GM06990 (cell line): ENCODE data around the gene SLC22A4.
A peak's percentile ranks its signal among the peaks of the same experiment; 100 is the strongest.

Experiments
- DNase-seq: peaks from one replicate; pipeline ENCODE4 v3.0.0-alpha.2; 2011; ENCODE audit not compliant: insufficient read length; ENCODE audit errors: extremely low read depth
- H3K27me3 ChIP-seq: replicated peaks from 2 replicates; pipeline ENCODE4 v1.6.0; 2011; ENCODE audit warnings: low read length; ENCODE audit not compliant: control insufficient read depth, insufficient read depth
- H3K36me3 ChIP-seq: 2 replicates; pipeline ENCODE4 v1.5.1; 2011; ENCODE audit warnings: low read length; ENCODE audit not compliant: control insufficient read depth, insufficient read depth
- H3K4me3 ChIP-seq: replicated peaks from 2 replicates; pipeline ENCODE4 v1.5.1; 2011; ENCODE audit warnings: low read depth, mild to moderate bottlenecking, control low read depth, low read length
- TF ChIP-seq, protein P1 (sequence below): IDR thresholded peaks from 2 replicates; pipeline ENCODE4 v1.5.1; 2011; ENCODE audit warnings: low read length, control low read depth, mild to moderate bottlenecking, inconsistent platforms; ENCODE audit not compliant: insufficient read depth, poor library complexity, severe bottlenecking

Gene SLC22A4

DNA sequence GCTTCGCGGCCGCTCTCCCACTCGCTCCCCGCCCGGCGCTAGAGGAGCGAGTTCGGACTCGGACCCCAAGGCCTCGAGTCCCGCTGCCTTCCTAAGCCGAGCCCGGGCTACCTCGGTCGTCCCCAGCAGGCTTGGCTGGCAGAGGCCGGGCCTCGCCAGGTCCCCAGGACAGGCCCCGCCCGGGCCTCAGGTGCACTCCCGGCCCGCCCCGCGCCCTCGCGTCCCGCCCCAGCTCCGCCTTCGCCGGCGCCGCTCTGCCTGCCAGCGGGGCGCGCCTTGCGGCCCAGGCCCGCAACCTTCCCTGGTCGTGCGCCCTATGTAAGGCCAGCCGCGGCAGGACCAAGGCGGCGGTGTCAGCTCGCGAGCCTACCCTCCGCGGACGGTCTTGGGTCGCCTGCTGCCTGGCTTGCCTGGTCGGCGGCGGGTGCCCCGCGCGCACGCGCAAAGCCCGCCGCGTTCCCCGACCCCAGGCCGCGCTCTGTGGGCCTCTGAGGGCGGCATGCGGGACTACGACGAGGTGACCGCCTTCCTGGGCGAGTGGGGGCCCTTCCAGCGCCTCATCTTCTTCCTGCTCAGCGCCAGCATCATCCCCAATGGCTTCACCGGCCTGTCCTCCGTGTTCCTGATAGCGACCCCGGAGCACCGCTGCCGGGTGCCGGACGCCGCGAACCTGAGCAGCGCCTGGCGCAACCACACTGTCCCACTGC is 75.4 kb downstream of the SLC22A4 start, which contains the start of gene SLC22A5:
Gene SLC22A5, plus strand, starts transcription at position 237 of the 707 bp plus-strand sequence. Its CDS starts 263 bp downstream, at position 500.
- TF ChIP-seq, protein P1, sequence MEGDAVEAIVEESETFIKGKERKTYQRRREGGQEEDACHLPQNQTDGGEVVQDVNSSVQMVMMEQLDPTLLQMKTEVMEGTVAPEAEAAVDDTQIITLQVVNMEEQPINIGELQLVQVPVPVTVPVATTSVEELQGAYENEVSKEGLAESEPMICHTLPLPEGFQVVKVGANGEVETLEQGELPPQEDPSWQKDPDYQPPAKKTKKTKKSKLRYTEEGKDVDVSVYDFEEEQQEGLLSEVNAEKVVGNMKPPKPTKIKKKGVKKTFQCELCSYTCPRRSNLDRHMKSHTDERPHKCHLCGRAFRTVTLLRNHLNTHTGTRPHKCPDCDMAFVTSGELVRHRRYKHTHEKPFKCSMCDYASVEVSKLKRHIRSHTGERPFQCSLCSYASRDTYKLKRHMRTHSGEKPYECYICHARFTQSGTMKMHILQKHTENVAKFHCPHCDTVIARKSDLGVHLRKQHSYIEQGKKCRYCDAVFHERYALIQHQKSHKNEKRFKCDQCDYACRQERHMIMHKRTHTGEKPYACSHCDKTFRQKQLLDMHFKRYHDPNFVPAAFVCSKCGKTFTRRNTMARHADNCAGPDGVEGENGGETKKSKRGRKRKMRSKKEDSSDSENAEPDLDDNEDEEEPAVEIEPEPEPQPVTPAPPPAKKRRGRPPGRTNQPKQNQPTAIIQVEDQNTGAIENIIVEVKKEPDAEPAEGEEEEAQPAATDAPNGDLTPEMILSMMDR = no peak
- no peaks in the 10 kb centered on the region for H3K27me3 ChIP-seq
- no peaks in the 10 kb centered on the region for H3K36me3 ChIP-seq
- DNase-seq = peak; percentile 85
- H3K4me3 ChIP-seq = peak within 1 kb of the TSS; percentile 56

DNA sequence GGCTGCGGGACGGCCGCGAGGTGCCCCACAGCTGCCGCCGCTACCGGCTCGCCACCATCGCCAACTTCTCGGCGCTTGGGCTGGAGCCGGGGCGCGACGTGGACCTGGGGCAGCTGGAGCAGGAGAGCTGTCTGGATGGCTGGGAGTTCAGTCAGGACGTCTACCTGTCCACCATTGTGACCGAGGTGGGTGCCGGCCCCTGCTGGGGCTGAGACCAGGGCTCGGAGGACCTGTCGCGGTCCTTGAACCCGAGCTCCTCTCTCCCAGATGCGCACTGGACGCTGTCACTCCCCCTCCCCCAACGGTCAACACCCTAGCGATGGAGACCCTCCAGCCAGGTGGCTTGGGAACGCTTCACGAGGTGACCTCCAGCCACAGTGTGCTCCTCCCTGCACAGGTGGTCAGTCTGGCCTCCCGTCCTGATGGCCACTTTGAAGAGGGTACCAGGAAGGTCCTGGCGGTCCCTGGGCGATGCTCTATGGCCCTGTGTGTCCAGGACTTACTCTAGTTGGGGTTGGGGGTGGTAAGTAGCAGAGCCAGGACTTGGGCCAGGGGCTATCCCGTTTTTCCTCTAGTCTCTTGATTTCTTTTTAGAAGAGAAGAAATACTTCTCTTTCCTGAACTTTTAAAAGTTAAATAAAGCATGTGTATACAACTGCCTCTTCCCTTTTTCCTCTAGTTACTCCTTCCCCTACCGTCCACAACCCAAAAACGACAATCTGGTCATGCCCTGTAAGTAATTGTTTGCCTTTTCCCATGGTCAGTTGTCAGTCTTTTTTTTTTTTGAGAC is 76.2 kb downstream of the SLC22A4 start:
- H3K36me3 ChIP-seq = no peaks in the 10 kb centered on the region
- TF ChIP-seq, protein P1 = no peak
- DNase-seq = no peak
- no peaks in the 10 kb centered on the region for H3K27me3 ChIP-seq
- peak overlapping the region; percentile 56 for H3K4me3 ChIP-seq

DNA sequence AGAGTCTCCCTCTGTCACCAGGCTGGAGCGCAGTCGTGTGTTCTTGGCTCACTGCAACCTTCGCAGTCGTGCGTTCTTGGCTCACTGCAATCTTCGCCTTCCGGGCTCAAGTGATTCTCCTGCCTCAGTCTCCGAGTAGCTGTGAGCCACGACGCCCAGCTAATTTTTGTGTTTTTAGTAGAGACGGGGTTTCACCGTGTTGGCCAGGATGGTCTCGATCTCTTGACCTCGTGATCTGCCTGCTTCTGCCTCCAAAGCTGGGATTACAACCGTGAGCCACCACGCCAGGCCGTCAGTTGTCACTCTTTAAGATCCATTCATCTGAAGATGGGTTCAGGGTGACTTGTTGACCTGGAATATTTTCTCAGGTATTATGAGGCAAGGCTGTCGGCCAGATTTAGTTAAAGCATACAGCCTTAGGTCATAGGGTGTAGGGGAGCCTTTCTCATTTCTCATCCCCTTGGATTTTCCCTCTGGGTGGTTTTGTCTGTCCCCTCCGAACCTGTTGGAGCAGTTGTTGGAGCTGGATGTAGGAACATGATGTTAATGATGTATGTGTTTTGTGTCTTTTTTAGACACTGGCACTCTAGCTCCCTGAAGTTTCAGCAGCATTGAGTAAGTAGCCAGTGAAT is 76.9 kb downstream of the SLC22A4 start:
- DNase-seq = no peak
- H3K27me3 ChIP-seq = no peaks in the 10 kb centered on the region
- TF ChIP-seq, protein P1 = no peak
- H3K36me3 ChIP-seq = no peaks in the 10 kb centered on the region
- H3K4me3 ChIP-seq = no peak overlapping the region

DNA sequence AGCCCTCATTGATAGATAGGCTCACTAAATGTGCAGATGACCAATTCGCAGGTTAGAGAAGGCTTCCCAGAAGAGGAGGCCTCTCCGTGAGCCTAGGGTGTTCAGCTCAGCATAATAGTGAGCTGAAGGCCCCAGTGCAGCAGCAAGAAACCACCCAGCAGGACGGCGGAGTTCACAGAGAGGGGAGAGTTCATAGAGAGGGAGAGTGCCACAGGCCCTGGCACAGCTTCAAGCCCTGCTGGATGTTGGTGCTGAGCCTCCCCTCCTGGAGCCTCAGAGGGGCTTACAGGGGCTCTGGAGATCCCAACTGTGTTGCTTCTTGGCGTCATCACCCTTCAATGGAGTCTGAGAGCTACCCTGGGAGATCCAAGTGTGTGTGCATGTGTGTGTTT is 77.4 kb downstream of the SLC22A4 start:
- Histone ChIP-seq H3K4me3 (no peak overlapping the region), H3K36me3 (no peaks in the 10 kb centered on the region), H3K27me3 (no peaks in the 10 kb centered on the region)
- TF ChIP-seq, protein P1 = no peak
- DNase-seq = no peak

- no peak for DNase-seq
- no peaks in the 10 kb centered on the region for H3K27me3 ChIP-seq
- no peak overlapping the region for H3K4me3 ChIP-seq
- H3K36me3 ChIP-seq = no peaks in the 10 kb centered on the region
- TF ChIP-seq, protein P1 = no peak
Measured at GRCh38 chr5:132372127-132372526, 77.9 kb downstream of the SLC22A4 start.
